ENCODE results near the gene PPM1L.

The PPM1L gene

DNA sequence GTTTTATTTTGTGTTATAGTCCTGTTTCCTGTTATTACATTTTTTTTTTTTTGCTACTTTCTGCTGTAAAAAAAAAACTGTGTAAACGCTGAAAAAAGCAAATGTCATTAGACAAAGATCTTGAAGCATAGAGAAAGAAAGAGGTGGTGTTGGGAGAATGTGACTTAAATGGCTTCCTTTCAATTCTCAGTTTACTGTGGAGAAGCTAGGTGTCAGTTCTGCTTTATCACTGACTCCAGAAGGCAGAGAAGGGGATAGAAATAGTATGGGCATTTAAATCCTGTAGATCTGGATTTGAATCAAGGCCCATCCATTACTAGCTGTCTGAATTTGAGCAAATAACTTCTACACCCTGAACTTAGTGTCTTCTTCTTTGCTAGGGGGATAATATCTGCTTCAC, 23.0 kb downstream of the PPM1L start:
- Histone ChIP-seq H3K27me3 (ENCODE audit: insufficient read depth, low read length, poor library complexity) (no peaks in the 10 kb centered on the region), H3K18ac (ENCODE audit: low read length) (no peak overlapping the region), H2BK120ac (ENCODE audit: low read depth, low read length) (no peak overlapping the region), H2AK5ac (ENCODE audit: low read length) (no peak overlapping the region), H3K23ac (ENCODE audit: low read length) (no peak overlapping the region), H3K79me1 (ENCODE audit: low read length) (no peaks in the 10 kb centered on the region), H3K4ac (ENCODE audit: low read depth, low read length) (no peak overlapping the region), H3K36me3 (ENCODE audit: control insufficient read depth, insufficient read depth, low read length) (no peaks in the 10 kb centered on the region), H3K4me2 (ENCODE audit: low read length) (no peak overlapping the region), H4K5ac (ENCODE audit: low read length) (no peak overlapping the region), H3K4me3 (ENCODE audit: low read length) (no peak overlapping the region), H2BK15ac (replicated peaks; ENCODE audit: low read depth) (no peak overlapping the region), H4K8ac (ENCODE audit: low read depth, low read length) (no peak overlapping the region), H3K79me2 (ENCODE audit: control insufficient read depth, insufficient read depth, low read length) (no peaks in the 10 kb centered on the region), H3K9ac (ENCODE audit: low read length) (no peak overlapping the region), H3K56ac (ENCODE audit: low read length) (no peak overlapping the region), H3K27ac (ENCODE audit: low read depth, low read length) (no peak overlapping the region), H2BK5ac (ENCODE audit: low read length) (no peak overlapping the region), H3K4me1 (ENCODE audit: control insufficient read depth, low read depth, low read length) (no peaks in the 10 kb centered on the region)
- WGBS (ENCODE audit: extremely low coverage, insufficient coverage, low lambda C conversion rate) = no CpG with 5 or more reads among the region's 1 CpG
- DNase-seq = no peak

DNA sequence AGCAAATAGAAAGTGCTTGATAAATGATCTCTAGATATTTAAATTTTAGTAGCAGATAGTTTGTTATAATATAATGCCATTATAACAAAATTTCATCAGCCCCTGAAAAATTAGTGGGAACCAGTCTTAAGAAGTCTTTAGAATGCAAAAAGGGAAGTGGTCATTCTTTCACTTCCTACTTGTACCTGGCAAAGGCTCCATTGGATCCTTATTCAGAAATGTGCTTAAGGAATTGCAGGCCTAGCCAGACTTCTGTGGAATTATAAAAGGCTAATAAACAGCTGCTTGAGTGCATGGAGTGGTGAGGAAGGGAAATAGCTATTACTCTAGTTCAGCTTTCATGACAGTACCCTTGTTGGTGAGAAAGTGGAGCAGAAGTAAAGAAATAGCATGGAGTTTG, 24.2 kb downstream of the PPM1L start:
- no peak overlapping the region for H3K4me3 ChIP-seq (ENCODE audit: low read length)
- no peaks in the 10 kb centered on the region for H3K27me3 ChIP-seq (ENCODE audit: insufficient read depth, low read length, poor library complexity)
- no peak overlapping the region for H4K5ac ChIP-seq (ENCODE audit: low read length)
- DNase-seq = no peak
- H3K56ac ChIP-seq (ENCODE audit: low read length) = no peak overlapping the region
- no peak overlapping the region for H2AK5ac ChIP-seq (ENCODE audit: low read length)
- no peak overlapping the region for H3K4ac ChIP-seq (ENCODE audit: low read depth, low read length)
- no peak overlapping the region for H3K23ac ChIP-seq (ENCODE audit: low read length)
- H3K4me2 ChIP-seq (ENCODE audit: low read length) = no peak overlapping the region
- no peak overlapping the region for H2BK120ac ChIP-seq (ENCODE audit: low read depth, low read length)
- no peaks in the 10 kb centered on the region for H3K4me1 ChIP-seq (ENCODE audit: control insufficient read depth, low read depth, low read length)
- H3K27ac ChIP-seq (ENCODE audit: low read depth, low read length) = no peak overlapping the region
- H3K79me1 ChIP-seq (ENCODE audit: low read length) = no peaks in the 10 kb centered on the region
- H4K8ac ChIP-seq (ENCODE audit: low read depth, low read length) = no peak overlapping the region
- H3K18ac ChIP-seq (ENCODE audit: low read length) = no peak overlapping the region
- H3K36me3 ChIP-seq (ENCODE audit: control insufficient read depth, insufficient read depth, low read length) = no peaks in the 10 kb centered on the region
- no peak overlapping the region for H2BK5ac ChIP-seq (ENCODE audit: low read length)
- H3K79me2 ChIP-seq (ENCODE audit: control insufficient read depth, insufficient read depth, low read length) = no peaks in the 10 kb centered on the region
- no peak overlapping the region for H3K9ac ChIP-seq (ENCODE audit: low read length)
- no peak overlapping the region for H2BK15ac ChIP-seq (replicated peaks; ENCODE audit: low read depth)

DNA sequence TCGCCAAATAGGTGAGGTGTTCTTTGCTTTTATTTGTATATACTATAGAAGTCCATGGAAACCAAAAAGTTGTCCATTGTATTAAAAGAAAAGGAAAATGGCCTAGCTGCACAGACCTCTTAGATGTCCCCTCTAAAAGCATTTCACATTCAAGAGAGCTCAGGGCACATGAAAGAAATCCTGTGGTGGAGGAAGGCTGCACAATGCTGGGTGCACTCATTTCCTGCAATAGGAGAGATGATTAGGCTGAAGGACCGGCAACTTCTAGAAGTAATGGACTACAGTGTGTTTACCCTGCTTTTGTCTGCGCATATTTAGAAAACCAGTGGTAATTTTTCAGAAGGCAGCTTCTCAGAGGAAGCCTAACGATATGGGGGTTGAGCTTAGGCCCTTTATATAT, 25.4 kb downstream of the PPM1L start:
- H3K79me2 ChIP-seq (ENCODE audit: control insufficient read depth, insufficient read depth, low read length) = no peaks in the 10 kb centered on the region
- WGBS (ENCODE audit: extremely low coverage, insufficient coverage, low lambda C conversion rate) = no CpG with 5 or more reads among the region's 4 CpGs

DNA sequence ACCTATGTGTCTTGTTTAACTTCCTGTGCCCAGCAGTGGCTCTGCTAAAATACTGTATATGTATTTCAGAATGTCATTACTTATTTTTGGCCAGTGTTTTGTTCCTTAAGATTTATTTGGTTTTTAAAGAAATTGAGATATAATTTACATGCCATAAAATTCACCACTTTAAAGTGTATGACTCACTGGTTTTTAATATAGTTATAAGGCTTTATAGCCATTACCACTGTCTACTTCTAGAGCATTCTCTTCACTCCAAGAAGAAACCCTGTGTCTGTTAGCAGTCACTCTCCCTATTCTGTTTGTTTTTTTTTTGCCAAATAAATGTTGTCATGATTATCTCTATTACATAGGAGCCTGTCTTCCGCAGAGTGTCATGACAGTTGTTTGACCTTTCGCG, 25.8 kb downstream of the PPM1L start:
- Histone ChIP-seq H3K23ac (ENCODE audit: low read length) (no peak overlapping the region), H4K5ac (ENCODE audit: low read length) (no peak overlapping the region), H2AK5ac (ENCODE audit: low read length) (no peak overlapping the region), H3K79me2 (ENCODE audit: control insufficient read depth, insufficient read depth, low read length) (no peaks in the 10 kb centered on the region), H3K27me3 (ENCODE audit: insufficient read depth, low read length, poor library complexity) (no peaks in the 10 kb centered on the region), H2BK15ac (replicated peaks; ENCODE audit: low read depth) (no peak overlapping the region), H3K4me3 (ENCODE audit: low read length) (no peak overlapping the region), H3K27ac (ENCODE audit: low read depth, low read length) (no peak overlapping the region), H2BK120ac (ENCODE audit: low read depth, low read length) (no peak overlapping the region), H3K4me2 (ENCODE audit: low read length) (no peak overlapping the region), H4K8ac (ENCODE audit: low read depth, low read length) (no peak overlapping the region), H3K56ac (ENCODE audit: low read length) (no peak overlapping the region), H3K79me1 (ENCODE audit: low read length) (no peaks in the 10 kb centered on the region), H3K36me3 (ENCODE audit: control insufficient read depth, insufficient read depth, low read length) (no peaks in the 10 kb centered on the region), H3K9ac (ENCODE audit: low read length) (no peak overlapping the region), H2BK5ac (ENCODE audit: low read length) (no peak overlapping the region), H3K4ac (ENCODE audit: low read depth, low read length) (no peak overlapping the region), H3K4me1 (ENCODE audit: control insufficient read depth, low read depth, low read length) (no peaks in the 10 kb centered on the region), H3K18ac (ENCODE audit: low read length) (no peak overlapping the region)
- DNase-seq = no peak
- WGBS (ENCODE audit: extremely low coverage, insufficient coverage, low lambda C conversion rate) = no CpG with 5 or more reads among the region's 3 CpGs

More for the DNA sequence above, 25.4 kb downstream of the PPM1L start:
- no peak overlapping the region for H3K4ac ChIP-seq (ENCODE audit: low read depth, low read length)
- no peak overlapping the region for H3K4me3 ChIP-seq (ENCODE audit: low read length)
- no peak overlapping the region for H3K9ac ChIP-seq (ENCODE audit: low read length)
- no peak overlapping the region for H2AK5ac ChIP-seq (ENCODE audit: low read length)
- H3K23ac ChIP-seq (ENCODE audit: low read length) = no peak overlapping the region
- no peak overlapping the region for H4K8ac ChIP-seq (ENCODE audit: low read depth, low read length)
- no peaks in the 10 kb centered on the region for H3K36me3 ChIP-seq (ENCODE audit: control insufficient read depth, insufficient read depth, low read length)
- H3K27me3 ChIP-seq (ENCODE audit: insufficient read depth, low read length, poor library complexity) = no peaks in the 10 kb centered on the region
- no peaks in the 10 kb centered on the region for H3K4me1 ChIP-seq (ENCODE audit: control insufficient read depth, low read depth, low read length)
- H4K5ac ChIP-seq (ENCODE audit: low read length) = no peak overlapping the region
- no peak overlapping the region for H2BK120ac ChIP-seq (ENCODE audit: low read depth, low read length)
- H3K18ac ChIP-seq (ENCODE audit: low read length) = no peak overlapping the region
- no peak overlapping the region for H3K56ac ChIP-seq (ENCODE audit: low read length)
- no peak for DNase-seq
- H3K79me1 ChIP-seq (ENCODE audit: low read length) = no peaks in the 10 kb centered on the region
- no peak overlapping the region for H2BK15ac ChIP-seq (replicated peaks; ENCODE audit: low read depth)
- H2BK5ac ChIP-seq (ENCODE audit: low read length) = no peak overlapping the region
- H3K27ac ChIP-seq (ENCODE audit: low read depth, low read length) = no peak overlapping the region
- no peak overlapping the region for H3K4me2 ChIP-seq (ENCODE audit: low read length)

DNA sequence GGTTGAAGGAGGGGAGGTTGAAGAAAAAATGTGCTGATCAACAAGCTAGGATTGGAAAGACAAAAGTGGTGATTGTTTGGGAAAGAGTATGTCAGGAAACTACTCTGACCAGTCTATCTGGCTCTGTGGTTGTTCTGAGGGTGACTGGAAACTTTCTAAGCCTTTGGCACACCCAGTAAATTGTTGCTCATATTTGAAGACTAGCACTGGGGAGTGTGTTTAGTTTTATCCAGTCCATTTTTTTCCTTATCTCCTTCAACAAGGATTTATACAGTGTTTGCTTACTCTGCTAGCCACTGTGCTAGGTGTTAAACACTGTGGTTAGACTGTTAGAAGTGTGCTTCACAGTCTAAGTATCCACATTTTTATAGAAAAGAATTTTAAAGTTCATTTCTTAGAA, 28.8 kb downstream of the PPM1L start:
- Histone ChIP-seq H3K4me2 (ENCODE audit: low read length) (no peak overlapping the region), H3K27ac (ENCODE audit: low read depth, low read length) (no peak overlapping the region), H3K23ac (ENCODE audit: low read length) (no peak overlapping the region), H3K4me3 (ENCODE audit: low read length) (no peak overlapping the region), H3K36me3 (ENCODE audit: control insufficient read depth, insufficient read depth, low read length) (no peaks in the 10 kb centered on the region), H2AK5ac (ENCODE audit: low read length) (no peak overlapping the region), H3K79me2 (ENCODE audit: control insufficient read depth, insufficient read depth, low read length) (no peaks in the 10 kb centered on the region), H2BK120ac (ENCODE audit: low read depth, low read length) (no peak overlapping the region), H3K4ac (ENCODE audit: low read depth, low read length) (no peak overlapping the region), H4K5ac (ENCODE audit: low read length) (no peak overlapping the region), H4K8ac (ENCODE audit: low read depth, low read length) (no peak overlapping the region), H2BK5ac (ENCODE audit: low read length) (no peak overlapping the region), H3K56ac (ENCODE audit: low read length) (no peak overlapping the region), H3K4me1 (ENCODE audit: control insufficient read depth, low read depth, low read length) (no peaks in the 10 kb centered on the region), H3K18ac (ENCODE audit: low read length) (no peak overlapping the region), H2BK15ac (replicated peaks; ENCODE audit: low read depth) (no peak overlapping the region), H3K79me1 (ENCODE audit: low read length) (no peaks in the 10 kb centered on the region), H3K27me3 (ENCODE audit: insufficient read depth, low read length, poor library complexity) (no peaks in the 10 kb centered on the region), H3K9ac (ENCODE audit: low read length) (no peak overlapping the region)
- DNase-seq = no peak

DNA sequence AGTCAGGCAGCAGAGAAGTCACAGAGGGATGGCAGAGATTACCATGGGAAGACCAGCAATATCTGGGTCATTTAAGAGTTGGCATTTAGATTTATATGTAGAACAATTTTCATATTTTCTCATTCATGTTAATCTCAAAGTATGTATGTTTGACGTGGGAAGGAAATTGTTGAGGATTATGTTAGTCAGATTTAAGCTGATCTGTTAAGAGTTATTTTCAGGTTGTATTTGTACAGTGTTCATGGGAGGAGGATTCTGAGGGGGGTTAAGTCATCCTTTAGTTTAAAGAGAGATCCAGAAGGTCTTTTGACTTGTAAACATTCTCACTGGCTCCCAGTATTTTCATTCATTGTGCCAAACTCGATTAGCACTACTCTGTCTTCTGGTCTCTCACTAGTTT, 34.7 kb downstream of the PPM1L start:
- WGBS (ENCODE audit: extremely low coverage, insufficient coverage, low lambda C conversion rate) = 100% methylated on average over 1 of the region's 2 CpGs
- no peak overlapping the region for H3K18ac ChIP-seq (ENCODE audit: low read length)
- H3K36me3 ChIP-seq (ENCODE audit: control insufficient read depth, insufficient read depth, low read length) = no peaks in the 10 kb centered on the region
- no peak overlapping the region for H2AK5ac ChIP-seq (ENCODE audit: low read length)
- no peaks in the 10 kb centered on the region for H3K79me1 ChIP-seq (ENCODE audit: low read length)
- H3K4me1 ChIP-seq (ENCODE audit: control insufficient read depth, low read depth, low read length) = peaks cover 4% of the 10 kb centered on the region
- H3K4me2 ChIP-seq (ENCODE audit: low read length) = no peak overlapping the region
- no peaks in the 10 kb centered on the region for H3K79me2 ChIP-seq (ENCODE audit: control insufficient read depth, insufficient read depth, low read length)
- H2BK5ac ChIP-seq (ENCODE audit: low read length) = no peak overlapping the region
- DNase-seq = no peak
- H2BK120ac ChIP-seq (ENCODE audit: low read depth, low read length) = no peak overlapping the region
- H2BK15ac ChIP-seq (replicated peaks; ENCODE audit: low read depth) = no peak overlapping the region
- no peak overlapping the region for H3K4ac ChIP-seq (ENCODE audit: low read depth, low read length)
- no peak overlapping the region for H3K23ac ChIP-seq (ENCODE audit: low read length)
- H3K27ac ChIP-seq (ENCODE audit: low read depth, low read length) = no peak overlapping the region
- no peak overlapping the region for H3K4me3 ChIP-seq (ENCODE audit: low read length)
- no peak overlapping the region for H4K8ac ChIP-seq (ENCODE audit: low read depth, low read length)
- no peak overlapping the region for H3K9ac ChIP-seq (ENCODE audit: low read length)
- no peaks in the 10 kb centered on the region for H3K27me3 ChIP-seq (ENCODE audit: insufficient read depth, low read length, poor library complexity)
- H4K5ac ChIP-seq (ENCODE audit: low read length) = no peak overlapping the region
- no peak overlapping the region for H3K56ac ChIP-seq (ENCODE audit: low read length)

Data from mesendoderm (in vitro differentiated cells).